Measurements from ENCODE around the gene P2RY12.

The P2RY12 gene

DNA sequence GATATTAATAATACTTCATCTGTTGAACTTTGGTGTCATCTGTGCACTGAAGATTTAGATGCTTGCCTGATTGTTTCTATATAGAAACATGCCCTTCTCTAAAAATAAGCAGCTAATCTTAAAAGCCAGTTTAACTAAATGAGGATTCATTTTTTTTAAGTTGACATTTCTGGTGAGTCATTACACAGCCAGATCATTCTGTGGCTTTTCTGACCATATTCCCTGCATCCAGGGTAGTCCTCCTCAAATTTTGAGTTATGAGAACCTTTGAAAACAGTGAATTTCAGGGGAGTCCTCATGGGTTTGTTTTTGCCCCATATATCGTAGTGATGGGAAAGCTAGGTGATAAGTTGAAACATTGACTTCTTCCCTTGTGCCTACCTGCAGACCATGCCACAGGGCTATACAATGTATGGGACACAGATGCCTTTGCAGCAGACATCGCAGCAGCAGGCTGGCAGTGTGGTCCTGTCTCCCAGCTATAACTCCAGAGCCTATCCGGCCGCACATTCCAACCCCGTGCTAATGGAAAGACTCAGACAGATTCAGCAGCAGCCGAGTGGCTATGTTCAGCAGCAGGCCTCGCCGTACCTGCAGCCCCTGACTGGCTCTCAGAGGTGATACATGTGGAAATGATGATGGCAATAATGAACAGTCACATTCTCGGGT lies 26.5 kb upstream of the P2RY12 start:
- no peak overlapping the region for H3K4me2 ChIP-seq (ENCODE audit: insufficient read depth, low read length)
- no peaks in the 10 kb centered on the region for H3K27me3 ChIP-seq (ENCODE audit: insufficient read depth, low read length, poor library complexity)
- H3K27ac ChIP-seq (ENCODE audit: low read length): no peak overlapping the region
- H3K9me3 ChIP-seq (ENCODE audit: insufficient read depth, low read length, severe bottlenecking): no peaks in the 10 kb centered on the region
- no peak for TF ChIP-seq EZH2 (IDR thresholded peaks at IDR 0.05; ENCODE audit: borderline replicate concordance, low read depth, low read length, severe bottlenecking)
- TF ChIP-seq, protein P1, sequence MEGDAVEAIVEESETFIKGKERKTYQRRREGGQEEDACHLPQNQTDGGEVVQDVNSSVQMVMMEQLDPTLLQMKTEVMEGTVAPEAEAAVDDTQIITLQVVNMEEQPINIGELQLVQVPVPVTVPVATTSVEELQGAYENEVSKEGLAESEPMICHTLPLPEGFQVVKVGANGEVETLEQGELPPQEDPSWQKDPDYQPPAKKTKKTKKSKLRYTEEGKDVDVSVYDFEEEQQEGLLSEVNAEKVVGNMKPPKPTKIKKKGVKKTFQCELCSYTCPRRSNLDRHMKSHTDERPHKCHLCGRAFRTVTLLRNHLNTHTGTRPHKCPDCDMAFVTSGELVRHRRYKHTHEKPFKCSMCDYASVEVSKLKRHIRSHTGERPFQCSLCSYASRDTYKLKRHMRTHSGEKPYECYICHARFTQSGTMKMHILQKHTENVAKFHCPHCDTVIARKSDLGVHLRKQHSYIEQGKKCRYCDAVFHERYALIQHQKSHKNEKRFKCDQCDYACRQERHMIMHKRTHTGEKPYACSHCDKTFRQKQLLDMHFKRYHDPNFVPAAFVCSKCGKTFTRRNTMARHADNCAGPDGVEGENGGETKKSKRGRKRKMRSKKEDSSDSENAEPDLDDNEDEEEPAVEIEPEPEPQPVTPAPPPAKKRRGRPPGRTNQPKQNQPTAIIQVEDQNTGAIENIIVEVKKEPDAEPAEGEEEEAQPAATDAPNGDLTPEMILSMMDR (IDR thresholded peaks at IDR 0.05; ENCODE audit: borderline replicate concordance, extremely low read depth, low read length, poor library complexity, severe bottlenecking): no peak
- 0 out of 2 replicates have a peak, but pooled peaks cover 4% of the 10 kb centered on the region for H3K36me3 ChIP-seq (ENCODE audit: insufficient read depth, low read length)
- no peak overlapping the region for H3K4me3 ChIP-seq (ENCODE audit: low read depth in 1 of 2, low read length in 2 of 2)
- no peaks in the 10 kb centered on the region for H4K20me1 ChIP-seq (ENCODE audit: insufficient read depth, low read length)
- no peak for DNase-seq
- no peaks in the 10 kb centered on the region for H3K79me2 ChIP-seq (ENCODE audit: insufficient read depth, low read length)
- H3K9ac ChIP-seq (ENCODE audit: low read depth, low read length): no peak overlapping the region
- H3K4me1 ChIP-seq (ENCODE audit: insufficient read depth, low read length): no peaks in the 10 kb centered on the region
- no peak overlapping the region for H2AFZ ChIP-seq (ENCODE audit: low read depth, low read length)
- ATAC-seq (ENCODE audit: insufficient read depth, low read depth): no peak

DNA sequence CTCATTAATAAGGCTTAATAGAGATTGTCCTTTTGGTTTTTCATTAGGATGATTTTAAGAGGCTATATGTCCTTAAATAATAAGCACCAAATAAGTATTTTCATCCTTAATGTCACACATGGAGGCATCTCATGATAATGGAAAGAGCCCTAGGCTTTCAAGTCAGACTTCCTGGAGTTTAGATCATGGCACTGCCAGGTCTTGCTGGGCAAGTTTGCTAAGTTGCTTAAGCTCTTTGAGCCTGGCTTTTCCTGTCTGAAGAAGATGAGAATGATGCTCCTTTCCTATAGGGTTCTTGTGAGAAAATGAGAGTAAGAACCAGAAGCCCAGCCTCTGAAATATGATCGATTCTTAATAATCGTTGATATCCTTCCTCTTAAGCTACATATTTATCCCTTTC lies 23.4 kb upstream of the P2RY12 start:
- Histone ChIP-seq H3K79me2 (ENCODE audit: insufficient read depth, low read length) (no peaks in the 10 kb centered on the region), H3K4me3 (ENCODE audit: low read depth in 1 of 2, low read length in 2 of 2) (no peak overlapping the region), H3K36me3 (ENCODE audit: insufficient read depth, low read length) (0 out of 2 replicates have a peak, but pooled peaks cover 1% of the 10 kb centered on the region), H3K27me3 (ENCODE audit: insufficient read depth, low read length, poor library complexity) (no peaks in the 10 kb centered on the region), H3K27ac (ENCODE audit: low read length) (no peak overlapping the region), H4K20me1 (ENCODE audit: insufficient read depth, low read length) (no peaks in the 10 kb centered on the region), H2AFZ (ENCODE audit: low read depth, low read length) (no peak overlapping the region), H3K4me2 (ENCODE audit: insufficient read depth, low read length) (no peak overlapping the region), H3K4me1 (ENCODE audit: insufficient read depth, low read length) (no peaks in the 10 kb centered on the region), H3K9me3 (ENCODE audit: insufficient read depth, low read length, severe bottlenecking) (no peaks in the 10 kb centered on the region), H3K9ac (ENCODE audit: low read depth, low read length) (no peak overlapping the region)
- TF ChIP-seq, protein P1 (IDR thresholded peaks at IDR 0.05; ENCODE audit: borderline replicate concordance, extremely low read depth, low read length, poor library complexity, severe bottlenecking): no peak
- no peak for TF ChIP-seq EZH2 (IDR thresholded peaks at IDR 0.05; ENCODE audit: borderline replicate concordance, low read depth, low read length, severe bottlenecking)
- ATAC-seq (ENCODE audit: insufficient read depth, low read depth) (no peak), DNase-seq (no peak)

DNA sequence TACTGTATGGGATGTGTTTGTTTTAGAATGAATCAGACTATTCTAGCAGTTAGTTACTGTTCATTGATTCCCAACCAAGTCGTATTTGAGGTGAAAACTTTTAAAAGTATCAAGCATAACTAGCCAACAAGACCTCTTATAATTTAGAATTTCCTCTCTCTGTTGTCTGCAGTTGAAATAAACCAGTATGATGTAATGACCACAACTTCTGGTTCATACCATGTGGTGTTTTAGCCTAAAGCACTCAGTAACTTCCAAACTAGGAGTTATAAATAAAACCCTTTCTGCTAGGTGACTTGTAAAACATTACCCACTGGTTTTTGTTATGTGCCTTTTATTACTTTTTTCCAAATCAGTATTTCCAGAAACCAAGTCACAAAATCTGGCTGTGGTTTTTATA lies 19.8 kb upstream of the P2RY12 start:
- TF ChIP-seq, protein P1 (IDR thresholded peaks at IDR 0.05; ENCODE audit: borderline replicate concordance, extremely low read depth, low read length, poor library complexity, severe bottlenecking): no peak
- TF ChIP-seq EZH2 (IDR thresholded peaks at IDR 0.05; ENCODE audit: borderline replicate concordance, low read depth, low read length, severe bottlenecking): no peak
- Histone ChIP-seq H2AFZ (ENCODE audit: low read depth, low read length) (no peak overlapping the region), H3K9me3 (ENCODE audit: insufficient read depth, low read length, severe bottlenecking) (no peaks in the 10 kb centered on the region), H3K27ac (ENCODE audit: low read length) (no peak overlapping the region), H3K9ac (ENCODE audit: low read depth, low read length) (no peak overlapping the region), H4K20me1 (ENCODE audit: insufficient read depth, low read length) (no peaks in the 10 kb centered on the region), H3K4me1 (ENCODE audit: insufficient read depth, low read length) (no peaks in the 10 kb centered on the region), H3K4me2 (ENCODE audit: insufficient read depth, low read length) (no peak overlapping the region), H3K36me3 (ENCODE audit: insufficient read depth, low read length) (no peaks in the 10 kb centered on the region), H3K4me3 (ENCODE audit: low read depth in 1 of 2, low read length in 2 of 2) (no peak overlapping the region), H3K27me3 (ENCODE audit: insufficient read depth, low read length, poor library complexity) (no peaks in the 10 kb centered on the region), H3K79me2 (ENCODE audit: insufficient read depth, low read length) (no peaks in the 10 kb centered on the region)
- ATAC-seq (ENCODE audit: insufficient read depth, low read depth) (peak; percentile 52; the same call in 1 of the 3 replicates), DNase-seq (no peak)

Measured in DND-41 (cell line).